ENCODE data around the gene TCL1B.
"Not testable (repeated sequence)": the region's sequence is repeated elsewhere in the genome, so short reads cannot be mapped to it uniquely, and the experiment has no call there.

The TCL1B gene, protein sequence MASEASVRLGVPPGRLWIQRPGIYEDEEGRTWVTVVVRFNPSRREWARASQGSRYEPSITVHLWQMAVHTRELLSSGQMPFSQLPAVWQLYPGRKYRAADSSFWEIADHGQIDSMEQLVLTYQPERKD

DNA sequence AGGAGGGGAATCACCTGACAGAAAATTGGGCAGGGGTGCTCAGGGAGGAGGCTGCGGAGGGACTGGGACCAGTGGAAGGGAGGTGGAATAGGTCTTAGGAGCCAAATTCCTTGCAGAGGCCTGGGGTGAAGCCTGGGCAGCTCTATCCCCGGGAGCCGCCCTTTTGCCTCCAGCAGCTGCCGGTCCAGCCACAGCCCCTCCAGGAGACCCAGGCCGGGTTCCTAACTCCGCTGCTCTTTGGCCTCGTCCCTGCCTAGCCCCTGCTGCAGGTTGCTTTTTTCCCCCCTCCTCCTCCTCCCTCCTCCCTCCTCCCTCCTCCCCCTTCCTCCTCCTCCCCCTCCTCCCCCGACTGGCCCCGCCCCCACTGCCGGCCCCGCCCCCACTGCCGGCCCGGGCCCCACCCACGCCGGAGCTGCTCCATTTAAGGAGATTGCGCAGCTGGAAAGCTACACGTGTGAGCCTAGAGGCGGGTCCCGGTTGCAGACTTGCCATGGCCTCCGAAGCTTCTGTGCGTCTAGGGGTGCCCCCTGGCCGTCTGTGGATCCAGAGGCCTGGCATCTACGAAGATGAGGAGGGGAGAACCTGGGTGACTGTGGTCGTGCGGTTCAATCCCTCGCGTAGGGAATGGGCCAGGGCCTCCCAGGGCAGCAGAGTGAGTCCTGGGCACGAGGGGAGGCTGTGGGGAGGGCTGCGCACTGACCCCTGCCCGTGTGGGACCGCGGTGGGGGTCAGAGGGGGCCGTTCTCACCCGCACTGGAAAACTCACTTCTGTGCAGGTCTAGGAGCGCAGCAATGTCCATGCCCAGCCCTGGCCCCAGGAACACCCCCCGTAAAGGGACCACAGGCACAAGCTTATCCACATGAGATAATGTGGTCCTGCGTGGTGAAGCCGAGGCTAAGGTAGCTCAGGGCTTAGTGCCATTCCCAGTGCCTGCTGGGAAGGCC, at the start of gene TCL1B:
TCL1B (plus strand) TSS at position 449 of the 945 bp plus-strand sequence; CDS start at position 491, 42 bp downstream.
- DNase-seq: no peak

- DNase-seq: no peak
These were observed 41.2 kb upstream of the TCL1B start for GRCh38 chr14:95644981-95645380.

DNA sequence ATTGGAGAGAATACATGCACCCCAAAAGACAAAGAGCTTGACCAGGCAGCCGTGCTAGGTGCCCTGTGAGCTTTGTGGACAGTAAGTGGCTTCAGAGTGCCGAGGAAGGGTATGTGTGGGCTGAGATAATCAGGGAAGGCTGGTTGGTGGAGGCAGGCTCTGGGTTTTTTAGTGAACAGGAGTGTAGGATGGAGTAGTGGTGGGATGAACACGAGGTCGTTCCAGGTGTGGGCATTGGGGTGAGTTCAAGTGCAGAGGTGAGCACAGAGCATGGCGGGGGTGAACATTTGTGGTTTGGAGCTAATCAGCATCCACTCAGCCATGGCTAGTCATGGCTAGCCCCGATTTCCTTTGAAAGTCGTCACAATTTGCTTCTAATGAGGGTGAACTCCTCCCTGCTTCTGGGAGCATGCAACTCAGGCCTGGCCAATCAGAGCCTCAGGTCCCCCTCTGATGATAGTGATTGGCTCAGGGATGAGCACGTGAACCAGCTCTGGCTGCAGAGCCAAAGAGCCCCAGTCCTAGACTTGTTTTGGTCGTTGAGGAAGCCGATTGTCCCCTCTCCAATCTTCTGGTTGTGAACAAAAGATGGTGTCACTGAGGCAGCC, 40.7 kb upstream of the TCL1B start:
- DNase-seq: no peak

DNA sequence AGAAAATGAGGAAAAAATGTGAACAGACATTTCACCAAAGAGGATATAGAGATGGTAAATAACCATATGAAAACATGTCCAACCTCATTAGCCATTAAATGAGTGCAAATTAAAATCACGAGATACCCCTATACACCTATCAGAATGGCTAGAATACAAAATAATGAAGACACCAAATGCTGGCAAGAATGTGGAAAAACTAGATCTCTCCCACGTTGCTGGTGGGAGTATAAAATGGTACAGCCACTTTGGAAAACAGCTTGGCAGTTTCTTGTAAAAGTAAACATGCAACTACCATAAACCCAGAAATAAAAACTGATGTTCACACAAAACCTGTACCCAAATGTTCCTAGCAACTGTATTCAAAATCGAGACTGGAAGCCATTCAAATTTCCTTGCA, 38.3 kb upstream of the TCL1B start:
- no peak for DNase-seq

GRCh38 chr14:95649230-95649629, 37.0 kb upstream of the TCL1B start:
- DNase-seq: no peak

- no peak for DNase-seq
These were observed 35.2 kb upstream of the TCL1B start for GRCh38 chr14:95651028-95651427.

DNA sequence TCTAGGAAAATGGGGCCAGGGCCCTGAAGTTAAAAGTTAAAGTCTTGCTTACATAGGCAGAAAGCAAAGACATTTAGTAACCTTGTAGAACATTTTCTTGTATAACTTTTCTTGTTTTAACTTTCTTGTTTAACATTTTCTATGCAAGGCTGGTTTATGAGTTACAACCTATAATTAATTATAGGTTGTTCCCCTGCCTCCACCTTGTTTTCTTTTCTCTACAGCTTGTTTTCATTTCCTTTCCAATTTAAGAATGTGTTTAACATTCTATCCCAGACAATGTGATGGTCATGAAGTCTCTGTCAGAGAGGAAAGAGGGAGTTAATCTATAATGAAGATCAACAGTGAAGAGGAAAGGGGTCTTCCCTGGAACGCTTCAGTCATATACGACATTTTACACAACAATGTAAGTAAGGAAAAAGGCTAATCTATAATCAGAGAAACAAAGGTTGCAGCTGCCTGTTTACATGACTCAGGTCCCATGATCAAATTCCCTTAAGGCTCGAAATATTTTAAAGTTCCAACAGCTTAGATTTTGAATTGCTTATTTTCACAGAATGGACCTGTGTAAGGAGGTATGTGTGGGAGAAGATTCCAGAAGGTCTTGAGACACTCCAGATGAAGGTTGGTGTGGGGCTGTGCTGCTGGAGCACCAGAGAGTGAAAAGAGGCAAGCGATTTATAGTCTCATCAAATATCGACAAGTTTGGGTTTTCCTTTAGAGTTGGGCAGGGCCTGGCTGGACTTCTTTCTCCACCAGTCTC, 34.2 kb upstream of the TCL1B start:
- DNase-seq: no peak

DNA sequence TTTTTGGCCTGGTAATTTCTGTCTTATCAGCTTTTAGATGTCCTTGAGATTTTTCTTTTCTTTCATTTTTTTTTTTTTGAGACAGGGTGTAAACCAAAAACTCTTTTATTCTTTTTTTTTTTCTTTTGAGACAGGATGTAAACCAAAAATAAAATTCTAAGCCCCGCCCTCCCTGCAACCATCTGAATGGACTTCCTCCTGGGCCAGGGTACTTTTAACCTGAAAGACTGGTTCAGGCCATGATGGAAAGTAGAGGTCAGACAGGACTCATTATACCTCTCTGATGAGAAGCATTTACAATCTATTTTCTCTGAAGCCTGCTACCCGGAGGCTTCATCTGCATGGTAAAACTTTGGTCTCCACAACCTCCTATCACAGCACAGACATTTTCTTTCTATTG, 33.5 kb upstream of the TCL1B start:
- no peak for DNase-seq

GRCh38 chr14:95655461-95655860, 30.8 kb upstream of the TCL1B start:
- DNase-seq: no peak

GRCh38 chr14:95656634-95657033, 29.6 kb upstream of the TCL1B start:
- no peak for DNase-seq

DNA sequence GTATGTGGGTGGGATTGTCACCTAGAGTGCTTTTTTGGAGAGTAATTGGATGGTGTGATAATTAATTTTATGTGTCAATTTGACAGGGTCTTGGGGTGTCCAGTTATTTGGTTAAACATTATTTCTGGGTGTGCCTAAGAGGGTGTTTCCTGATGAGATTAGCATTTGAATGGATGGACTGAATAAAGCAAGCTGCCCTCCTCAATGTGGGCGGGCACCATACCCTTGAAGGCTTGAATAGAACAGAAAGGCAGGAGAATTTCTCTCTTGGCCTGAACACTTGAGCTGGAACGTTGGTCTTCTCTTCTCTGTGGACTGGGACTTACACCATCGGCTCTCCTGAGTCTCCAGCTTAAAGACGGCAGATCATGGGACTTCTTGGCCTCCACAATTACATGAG, 28.8 kb upstream of the TCL1B start:
- no peak for DNase-seq

GRCh38 chr14:95659293-95659989, 26.8 kb upstream of the TCL1B start:
- DNase-seq: no peak

GRCh38 chr14:95659990-95660385, 26.2 kb upstream of the TCL1B start:
- DNase-seq: no peak

DNA sequence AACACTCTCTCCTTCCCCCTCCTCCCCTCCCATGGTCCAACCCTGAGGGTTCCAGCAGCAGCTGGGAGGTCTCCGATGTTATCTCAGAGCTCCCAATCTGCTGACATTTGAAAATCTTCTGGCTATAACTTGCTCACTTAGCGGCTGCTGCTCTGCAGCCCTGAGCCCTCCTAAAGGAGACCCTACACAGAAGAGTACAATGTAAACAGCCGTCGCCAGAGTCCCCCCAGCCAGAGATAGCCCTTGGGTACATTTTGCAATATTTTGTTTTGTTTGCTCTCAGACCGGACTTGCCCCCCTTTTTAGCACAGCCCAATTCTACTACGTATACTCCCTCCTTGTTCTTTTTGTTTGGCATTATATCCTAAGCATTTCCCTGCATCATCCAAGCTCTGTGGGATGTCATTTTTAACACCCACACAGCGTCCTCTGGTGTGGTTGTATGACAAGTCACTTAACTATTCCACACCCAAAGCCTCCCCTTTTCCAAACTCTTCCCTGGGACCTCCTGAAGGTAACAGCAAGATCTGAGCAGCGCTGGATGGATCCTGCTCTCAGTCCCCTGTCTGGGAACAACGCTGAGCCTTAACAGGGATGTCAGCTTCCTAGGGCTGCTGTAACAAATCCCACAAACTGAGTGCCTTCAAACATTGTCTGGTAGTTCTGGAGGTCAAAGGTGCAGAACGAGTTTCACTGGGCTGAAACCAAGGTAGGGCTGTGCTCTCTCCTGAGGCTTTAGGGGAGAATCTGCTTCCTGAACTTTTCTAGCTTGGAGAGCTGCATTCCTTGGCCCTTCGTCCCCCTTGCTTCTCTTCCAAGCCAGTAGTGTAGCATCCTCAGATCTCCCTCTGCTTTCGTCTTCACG, 25.3 kb upstream of the TCL1B start:
- DNase-seq: no peak

GRCh38 chr14:95662376-95663186, 23.6 kb upstream of the TCL1B start:
- DNase-seq: peak in 1 of 2 donors; percentile 8

DNA sequence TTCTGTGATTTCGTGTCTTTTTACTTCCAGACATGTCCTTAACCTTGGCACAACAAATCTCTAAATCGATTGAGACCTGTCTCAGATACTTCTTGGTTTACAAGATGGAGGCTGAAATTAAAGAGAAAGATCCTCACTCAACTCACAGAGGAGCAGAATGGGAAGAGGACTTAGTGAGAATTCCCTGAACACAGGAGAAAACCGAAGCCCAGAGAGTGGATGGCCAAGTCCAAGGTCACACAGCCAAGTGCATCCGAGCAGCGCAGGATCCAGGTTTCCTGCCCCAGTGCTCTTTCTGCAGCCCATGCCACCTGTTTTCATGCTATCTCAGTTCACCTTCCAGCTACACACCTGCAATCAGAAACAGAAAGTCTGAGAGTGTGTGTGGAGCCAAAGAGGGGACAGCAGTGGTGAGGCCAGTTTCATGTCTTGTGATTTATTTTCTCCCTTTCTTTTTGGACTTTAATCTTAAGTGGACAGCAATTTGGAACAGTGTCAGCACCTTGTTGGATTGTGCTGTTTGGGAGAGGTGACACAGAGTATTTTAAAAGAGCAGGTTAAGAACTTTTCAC, 22.9 kb upstream of the TCL1B start:
- DNase-seq: no peak

DNA sequence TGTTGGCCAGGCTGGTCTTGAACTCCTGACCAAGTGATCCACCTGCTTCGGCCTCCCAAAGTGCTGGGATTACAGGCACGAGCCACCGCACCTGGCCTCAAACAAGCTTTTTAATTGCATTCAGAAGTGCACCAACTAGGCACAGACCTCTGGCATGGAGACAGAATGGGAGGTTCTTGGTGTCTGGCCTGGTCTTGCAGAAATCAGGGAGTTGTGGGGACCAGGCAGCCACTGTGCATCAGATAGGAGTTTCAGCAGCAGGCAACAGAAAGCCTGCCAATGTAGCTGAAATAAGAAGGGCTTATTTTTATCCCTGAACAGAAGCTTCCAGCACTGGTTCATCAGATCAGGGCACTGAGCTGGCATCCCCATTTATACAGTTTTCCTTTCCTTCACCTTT, 22.2 kb upstream of the TCL1B start:
- DNase-seq: no peak

DNA sequence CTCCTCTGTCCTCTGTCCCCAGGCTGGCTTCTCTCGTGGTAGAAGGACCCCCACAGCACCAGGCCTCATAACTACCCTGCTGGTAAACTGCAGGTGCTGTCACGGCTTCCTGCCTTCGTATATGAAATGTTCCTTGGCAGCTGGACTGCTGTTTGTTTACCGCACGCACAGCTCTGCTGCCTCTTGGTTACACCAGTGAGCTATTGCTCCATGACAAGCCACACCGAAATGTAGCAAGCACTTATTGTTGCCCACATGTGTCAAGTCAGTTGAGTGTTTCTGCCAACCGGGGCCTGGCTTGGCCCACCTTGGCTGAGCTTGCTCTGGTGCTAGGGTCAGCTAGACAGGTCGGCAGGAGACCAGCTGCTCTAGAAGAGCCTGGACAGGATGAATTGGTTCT, 21.7 kb upstream of the TCL1B start:
- DNase-seq: no peak

DNA sequence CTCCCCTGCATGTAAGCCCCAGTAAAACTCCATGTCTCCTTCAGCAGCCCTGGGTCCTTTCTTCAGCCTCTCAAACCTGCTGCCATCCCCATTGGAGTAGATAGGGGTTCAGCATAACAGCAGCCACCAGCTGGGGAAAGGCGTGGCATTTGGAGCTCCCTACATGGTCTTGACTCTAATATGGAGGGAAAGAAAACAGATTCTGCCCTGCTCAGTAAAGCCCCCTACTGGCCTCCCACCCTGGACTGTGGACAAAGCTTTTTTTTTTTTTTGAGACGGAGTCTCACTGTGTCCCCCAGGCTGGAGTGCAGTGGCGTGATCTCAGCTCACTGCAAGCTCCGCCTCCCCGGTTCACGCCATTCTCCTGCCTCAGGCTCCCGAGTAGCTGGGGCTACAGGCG, 20.7 kb upstream of the TCL1B start:
- not testable (repeated sequence) for DNase-seq

DNA sequence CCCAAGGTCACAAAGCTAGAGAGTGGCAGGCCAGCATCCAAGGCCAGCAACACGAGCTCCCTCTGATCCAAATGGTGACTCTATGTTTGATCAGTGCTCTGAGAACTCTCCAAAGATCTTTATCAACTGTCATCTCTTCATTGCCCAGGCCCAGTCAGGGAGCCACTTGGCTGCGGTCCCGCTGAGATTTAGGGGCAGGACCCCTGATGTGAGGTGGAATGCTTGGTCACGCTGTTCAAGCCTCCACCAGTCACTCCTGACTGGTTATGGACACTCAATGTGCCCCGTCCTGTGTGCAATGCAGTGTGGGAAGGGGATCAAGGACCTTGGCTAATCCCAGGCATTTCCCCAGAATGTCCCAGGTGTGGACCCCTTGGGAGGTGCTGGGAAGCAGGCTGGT, 19.8 kb upstream of the TCL1B start:
- DNase-seq: no peak

Measured in bone marrow (tissue), 2 donors.